Activated T-helper 17 cell treated with anti-CD3 and anti-CD28 coated beads, Interleukin-2, amount 50 U/mL, for 72 hours (primary cell): ENCODE measurements around the gene DNM3. TPM values are rescaled to one million over a fixed set of nuclear protein-coding genes. Genes with fewer than 3 reads are reported as not detected.

Experiments used
- ATAC-seq: fragments of 150-1000 bp; cut with Tn5 transposase; replicated peaks from 2 replicates; pipeline ENCODE4 v1.10.0; 2021; ENCODE audit warnings: mild to moderate bottlenecking, moderate library complexity
- H3K27ac Mint-ChIP-seq: one replicate; pipeline ENCODE4 v1.8.0; 2022; ENCODE audit warnings: mixed read lengths
- H3K27me3 Mint-ChIP-seq: one replicate; pipeline ENCODE4 v1.8.0; 2022; ENCODE audit warnings: mixed read lengths
- H3K36me3 Mint-ChIP-seq: one replicate; pipeline ENCODE4 v1.8.0; 2022; ENCODE audit warnings: low read depth, mild to moderate bottlenecking, mixed read lengths
- H3K4me1 Mint-ChIP-seq: one replicate; pipeline ENCODE4 v1.8.0; 2022; ENCODE audit warnings: mixed read lengths
- H3K4me3 Mint-ChIP-seq: one replicate; pipeline ENCODE4 v1.8.0; 2022; ENCODE audit warnings: mild to moderate bottlenecking, mixed read lengths
- H3K9me3 Mint-ChIP-seq: one replicate; pipeline ENCODE4 v1.8.0; 2022; ENCODE audit warnings: mixed read lengths
- total RNA-seq, 2 donors: library from RNA; stranded (reverse); gene quantifications; one replicate each; pipeline ENCODE4 v1.2.3, GENCODE V29; 2022

The DNM3 gene
- total RNA-seq, 2 donors from 2014 or later = 3.0 to 5.8 TPM

DNA sequence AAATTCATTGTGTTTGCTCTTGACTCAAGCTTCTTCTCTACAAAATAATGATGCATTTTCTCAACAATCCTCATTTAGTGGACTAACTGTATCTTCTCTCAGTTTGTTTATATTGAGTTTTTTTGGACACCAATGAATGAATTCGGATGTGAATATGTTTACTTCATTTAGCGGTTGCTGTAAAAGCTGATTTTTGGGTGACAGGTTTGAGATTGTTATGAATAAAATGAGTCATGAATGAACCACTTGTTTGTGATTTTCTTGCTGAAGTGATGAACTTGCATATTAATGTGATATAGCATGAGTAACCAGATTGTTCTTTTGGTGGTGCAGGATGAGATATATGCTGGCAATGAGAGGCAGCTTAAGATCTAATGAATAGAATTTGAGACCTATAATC lies 3.1 kb downstream of the DNM3 start:
- H3K4me1 Mint-ChIP-seq = peaks cover 14% of the 10 kb centered on the region
- H3K27me3 Mint-ChIP-seq = peaks cover 18% of the 10 kb centered on the region
- no peak overlapping the region for H3K27ac Mint-ChIP-seq
- H3K9me3 Mint-ChIP-seq = no peaks in the 10 kb centered on the region
- ATAC-seq = no peak
- no peaks in the 10 kb centered on the region for H3K36me3 Mint-ChIP-seq
- H3K4me3 Mint-ChIP-seq = no peak overlapping the region

DNA sequence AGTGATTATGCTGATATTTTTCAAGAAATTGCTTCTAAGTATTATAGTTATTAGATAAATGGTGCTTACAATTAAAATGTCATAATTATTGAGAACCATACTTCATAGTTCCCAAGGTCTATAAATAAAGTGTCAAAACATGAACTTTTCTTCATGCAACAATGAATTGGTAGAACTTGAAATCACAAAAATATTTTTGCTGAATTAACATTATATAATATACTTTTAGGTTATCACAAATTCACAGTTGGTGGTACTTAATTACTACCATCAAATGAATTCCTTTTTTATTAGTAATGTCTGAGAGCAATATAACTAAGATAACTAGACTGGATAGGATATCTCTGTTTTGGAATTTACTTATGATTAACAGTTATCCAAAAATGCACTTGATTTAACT lies 4.7 kb downstream of the DNM3 start:
- peaks cover 8% of the 10 kb centered on the region for H3K4me1 Mint-ChIP-seq
- H3K27me3 Mint-ChIP-seq = peaks cover 18% of the 10 kb centered on the region
- no peak overlapping the region for H3K27ac Mint-ChIP-seq
- no peaks in the 10 kb centered on the region for H3K36me3 Mint-ChIP-seq
- ATAC-seq = no peak
- H3K9me3 Mint-ChIP-seq = no peaks in the 10 kb centered on the region
- no peak overlapping the region for H3K4me3 Mint-ChIP-seq

- Mint-ChIP-seq H3K4me1 (no peaks in the 10 kb centered on the region), H3K9me3 (no peaks in the 10 kb centered on the region), H3K36me3 (no peaks in the 10 kb centered on the region), H3K4me3 (no peak overlapping the region), H3K27me3 (peaks cover 12% of the 10 kb centered on the region), H3K27ac (no peak overlapping the region)
- no peak for ATAC-seq
These were observed 8.1 kb downstream of the DNM3 start for GRCh38 chr1:171849245-171849898.

GRCh38 chr1:171850651-171851350 lies 9.5 kb downstream of the DNM3 start:
- H3K4me1 Mint-ChIP-seq = no peaks in the 10 kb centered on the region
- H3K4me3 Mint-ChIP-seq = no peak overlapping the region
- H3K9me3 Mint-ChIP-seq = no peaks in the 10 kb centered on the region
- H3K36me3 Mint-ChIP-seq = no peaks in the 10 kb centered on the region
- H3K27ac Mint-ChIP-seq = no peak overlapping the region
- no peak for ATAC-seq
- peaks cover 11% of the 10 kb centered on the region for H3K27me3 Mint-ChIP-seq

DNA sequence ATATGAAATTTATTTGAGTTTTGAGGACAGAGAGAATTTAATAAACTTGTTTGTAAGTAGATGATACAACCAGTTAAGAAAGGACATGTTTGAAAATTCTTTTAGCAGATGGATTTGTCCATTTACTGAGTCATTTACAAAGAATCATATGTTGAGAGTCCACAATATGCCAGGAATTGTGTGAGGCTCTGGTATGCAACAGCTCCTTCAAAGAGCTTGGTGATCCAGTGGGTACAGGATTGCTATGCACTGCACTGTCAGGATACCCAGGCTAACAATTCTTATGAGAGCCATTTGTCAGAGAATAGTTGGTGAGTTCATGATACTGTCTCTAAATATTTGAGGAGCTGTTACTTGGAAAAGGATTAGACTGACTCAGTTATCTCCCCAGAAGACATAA lies 11.0 kb downstream of the DNM3 start:
- no peak overlapping the region for H3K4me3 Mint-ChIP-seq
- peaks cover 20% of the 10 kb centered on the region for H3K27me3 Mint-ChIP-seq
- no peaks in the 10 kb centered on the region for H3K4me1 Mint-ChIP-seq
- H3K36me3 Mint-ChIP-seq = peaks cover 6% of the 10 kb centered on the region
- H3K9me3 Mint-ChIP-seq = peaks cover 3% of the 10 kb centered on the region
- no peak for ATAC-seq
- H3K27ac Mint-ChIP-seq = no peak overlapping the region

DNA sequence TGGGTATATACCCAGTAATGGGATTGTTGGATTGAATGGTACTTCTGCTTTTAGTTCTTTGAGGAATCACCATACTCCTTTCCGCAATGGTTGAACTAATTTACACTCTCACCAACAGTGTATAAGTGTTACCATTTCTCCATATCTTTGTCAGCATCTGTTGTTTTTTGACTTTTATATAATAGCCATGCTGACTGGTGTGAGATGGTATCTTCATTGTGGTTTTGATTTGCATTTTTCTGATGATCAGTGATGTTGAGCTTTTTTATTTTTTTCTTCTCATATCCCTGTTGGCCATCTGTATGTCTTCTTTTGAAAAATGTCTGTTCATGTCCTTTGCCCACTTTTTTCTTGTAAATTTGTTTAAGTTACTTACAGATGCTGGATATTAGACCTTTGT lies 14.1 kb downstream of the DNM3 start:
- no peaks in the 10 kb centered on the region for H3K4me1 Mint-ChIP-seq
- H3K27ac Mint-ChIP-seq = no peak overlapping the region
- peaks cover 6% of the 10 kb centered on the region for H3K9me3 Mint-ChIP-seq

DNA sequence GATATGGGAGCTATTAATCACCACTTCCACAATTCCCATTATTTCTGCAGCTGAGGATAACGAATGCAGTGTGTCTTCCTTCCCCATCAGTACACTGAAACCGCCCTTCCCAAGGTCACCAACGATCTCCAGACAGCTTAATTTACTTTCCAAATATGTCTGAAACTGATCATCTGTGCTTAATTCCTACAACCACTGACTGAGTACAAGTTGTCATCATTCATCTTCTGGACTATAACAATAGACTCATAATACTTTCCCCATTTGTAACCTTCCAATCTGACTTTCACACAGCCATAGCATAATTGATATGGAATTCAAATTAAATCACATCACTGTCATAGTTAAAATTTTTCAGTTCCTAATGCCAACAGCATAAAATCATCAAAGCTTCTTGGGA lies 17.4 kb downstream of the DNM3 start:
- ATAC-seq = no peak
- H3K4me1 Mint-ChIP-seq = no peaks in the 10 kb centered on the region
- H3K9me3 Mint-ChIP-seq = peaks cover 6% of the 10 kb centered on the region
- no peak overlapping the region for H3K27ac Mint-ChIP-seq
- H3K36me3 Mint-ChIP-seq = peaks cover 18% of the 10 kb centered on the region
- H3K27me3 Mint-ChIP-seq = peaks cover 20% of the 10 kb centered on the region
- no peak overlapping the region for H3K4me3 Mint-ChIP-seq

More for the DNA sequence above, 14.1 kb downstream of the DNM3 start:
- no peak overlapping the region for H3K4me3 Mint-ChIP-seq
- H3K27me3 Mint-ChIP-seq = peaks cover 21% of the 10 kb centered on the region
- no peak for ATAC-seq
- H3K36me3 Mint-ChIP-seq = peaks cover 18% of the 10 kb centered on the region

DNA sequence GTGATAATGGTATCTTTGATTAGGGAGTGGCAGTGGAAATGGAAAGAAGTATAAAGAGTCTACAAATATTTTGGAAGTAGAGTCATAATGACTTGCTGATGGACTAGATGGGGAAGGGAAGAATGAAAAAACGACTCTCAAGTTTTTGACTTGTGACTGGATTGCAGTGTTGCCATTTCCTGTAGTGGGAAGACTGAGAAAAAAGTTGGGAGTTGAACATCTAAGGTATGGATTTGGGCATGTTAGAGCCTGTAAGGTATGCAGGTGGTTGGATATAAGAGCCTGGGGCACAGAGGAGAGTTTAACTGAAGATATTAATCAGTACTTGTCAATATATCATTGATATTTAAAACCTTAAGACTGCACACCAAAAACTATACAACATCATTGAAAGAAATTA lies 19.4 kb downstream of the DNM3 start:
- peaks cover 6% of the 10 kb centered on the region for H3K9me3 Mint-ChIP-seq
- no peaks in the 10 kb centered on the region for H3K4me1 Mint-ChIP-seq
- H3K4me3 Mint-ChIP-seq = no peak overlapping the region
- no peak overlapping the region for H3K27ac Mint-ChIP-seq
- peaks cover 19% of the 10 kb centered on the region for H3K27me3 Mint-ChIP-seq
- peaks cover 18% of the 10 kb centered on the region for H3K36me3 Mint-ChIP-seq
- no peak for ATAC-seq

GRCh38 chr1:171863531-171863930 lies 22.2 kb downstream of the DNM3 start:
- H3K4me3 Mint-ChIP-seq = no peak overlapping the region

GRCh38 chr1:171864308-171864707 lies 23.0 kb downstream of the DNM3 start:
- no peak overlapping the region for H3K27ac Mint-ChIP-seq
- no peaks in the 10 kb centered on the region for H3K36me3 Mint-ChIP-seq
- no peak for ATAC-seq
- H3K27me3 Mint-ChIP-seq = peaks cover 4% of the 10 kb centered on the region
- no peaks in the 10 kb centered on the region for H3K9me3 Mint-ChIP-seq
- no peak overlapping the region for H3K4me3 Mint-ChIP-seq
- no peaks in the 10 kb centered on the region for H3K4me1 Mint-ChIP-seq

More at GRCh38 chr1:171863531-171863930, 22.2 kb downstream of the DNM3 start:
- Mint-ChIP-seq H3K36me3 (peaks cover 7% of the 10 kb centered on the region), H3K9me3 (no peaks in the 10 kb centered on the region), H3K27me3 (peaks cover 7% of the 10 kb centered on the region), H3K4me1 (no peaks in the 10 kb centered on the region), H3K27ac (no peak overlapping the region)
- ATAC-seq = no peak

DNA sequence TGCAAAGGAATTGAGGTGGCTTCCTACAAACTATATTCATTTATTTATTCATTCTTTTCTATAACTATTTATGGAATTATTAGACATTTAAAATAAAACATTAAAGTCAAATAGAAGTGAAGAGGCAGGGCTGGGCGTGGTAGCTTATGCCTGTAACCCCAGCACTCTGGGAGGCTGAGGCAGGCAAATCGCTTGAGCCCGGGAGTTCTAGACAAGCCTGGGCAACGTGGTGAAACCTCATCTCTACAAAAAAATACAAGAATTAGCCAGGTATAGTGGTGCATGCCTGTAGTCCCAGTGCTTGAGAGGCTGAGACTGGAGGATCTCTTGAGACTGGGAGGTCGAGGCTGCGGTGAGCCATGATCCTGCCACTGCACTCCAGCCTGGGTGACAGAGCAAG lies 23.8 kb downstream of the DNM3 start:
- peaks cover 4% of the 10 kb centered on the region for H3K27me3 Mint-ChIP-seq
- no peak overlapping the region for H3K4me3 Mint-ChIP-seq
- ATAC-seq = no peak
- no peak overlapping the region for H3K27ac Mint-ChIP-seq
- no peaks in the 10 kb centered on the region for H3K4me1 Mint-ChIP-seq
- H3K36me3 Mint-ChIP-seq = no peaks in the 10 kb centered on the region
- H3K9me3 Mint-ChIP-seq = no peaks in the 10 kb centered on the region

GRCh38 chr1:171867236-171867635 lies 25.9 kb downstream of the DNM3 start:
- no peak overlapping the region for H3K27ac Mint-ChIP-seq
- no peak for ATAC-seq
- H3K36me3 Mint-ChIP-seq = no peaks in the 10 kb centered on the region
- no peak overlapping the region for H3K4me3 Mint-ChIP-seq
- H3K4me1 Mint-ChIP-seq = no peaks in the 10 kb centered on the region
- peaks cover 3% of the 10 kb centered on the region for H3K27me3 Mint-ChIP-seq
- H3K9me3 Mint-ChIP-seq = no peaks in the 10 kb centered on the region

DNA sequence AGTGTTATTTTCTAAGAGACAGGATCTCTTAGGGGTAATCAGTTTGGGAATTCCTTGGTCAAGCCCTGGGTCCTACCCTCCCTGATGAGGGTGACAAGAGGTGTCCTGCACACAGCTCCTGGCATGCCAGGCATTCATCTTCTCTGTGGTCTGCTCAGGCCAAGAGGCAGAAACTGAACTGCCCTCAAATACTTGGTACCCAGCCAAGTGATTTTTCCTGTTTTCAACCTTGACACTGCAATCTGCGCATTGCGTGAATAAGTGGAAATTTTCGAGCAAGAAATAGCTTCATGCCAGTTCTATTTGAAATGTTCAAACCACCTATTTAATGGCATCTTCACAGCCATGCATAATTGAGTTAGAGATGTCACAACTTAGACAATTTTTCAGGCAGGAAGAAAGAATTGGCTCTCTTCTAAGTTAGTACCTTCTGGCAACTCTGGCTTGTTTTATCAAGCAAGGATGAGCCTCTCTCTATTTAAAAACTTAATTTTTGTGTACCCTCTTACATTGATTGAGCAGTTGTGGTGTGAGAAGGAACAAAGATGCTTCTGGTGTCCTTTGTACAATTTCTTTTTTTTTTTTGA lies 27.0 kb downstream of the DNM3 start:
- Mint-ChIP-seq H3K4me3 (no peak overlapping the region), H3K27me3 (peaks cover 3% of the 10 kb centered on the region), H3K27ac (no peak overlapping the region), H3K9me3 (no peaks in the 10 kb centered on the region), H3K36me3 (no peaks in the 10 kb centered on the region), H3K4me1 (no peaks in the 10 kb centered on the region)
- ATAC-seq = no peak

- no peak for ATAC-seq
- Mint-ChIP-seq H3K4me1 (no peaks in the 10 kb centered on the region), H3K27me3 (peaks cover 3% of the 10 kb centered on the region), H3K27ac (no peak overlapping the region), H3K9me3 (no peaks in the 10 kb centered on the region), H3K4me3 (no peak overlapping the region), H3K36me3 (no peaks in the 10 kb centered on the region)
These were observed 27.8 kb downstream of the DNM3 start for GRCh38 chr1:171869097-171869496.

- Mint-ChIP-seq H3K9me3 (no peaks in the 10 kb centered on the region), H3K4me3 (no peak overlapping the region), H3K27ac (no peak overlapping the region), H3K27me3 (peaks cover 6% of the 10 kb centered on the region), H3K4me1 (no peaks in the 10 kb centered on the region), H3K36me3 (no peaks in the 10 kb centered on the region)
- ATAC-seq = no peak
These were observed 30.6 kb downstream of the DNM3 start for GRCh38 chr1:171871848-171872247.
